Activated B cell treated with CpG ODN at 0.5 μM for 24 hours (primary cell): Measurements from ENCODE around the gene FOXP1. TPM values are rescaled to one million over a fixed set of nuclear protein-coding genes. Genes with fewer than 3 reads are reported as not detected.

Source experiments
- ATAC-seq: fragments of 200-7000 bp; cut with Tn5 transposase; one replicate; pipeline ENCODE4 v1.10.0; 2021; ENCODE audit warnings: low read depth, mild to moderate bottlenecking, moderate library complexity
- CTCF ChIA-PET: fragments of 350-600 bp; sonication (Branson Sonifier 250); formaldehyde crosslinking; loops from one replicate; lab custom pipeline; 2021; ENCODE audit warnings: antibody characterized with exemption; lab: Charles Lee
- POLR2A ChIA-PET: fragments of 350-600 bp; sonication (Branson Sonifier 250); formaldehyde crosslinking; loops from one replicate; lab custom pipeline; 2021; ENCODE audit warnings: antibody characterized with exemption; lab: Charles Lee
- DNase-seq: peaks from one replicate; pipeline ENCODE4 v3.0.0; 2022
- H3K27ac Mint-ChIP-seq: one replicate; pipeline ENCODE4 v1.8.0; 2020; ENCODE audit warnings: mixed read lengths
- H3K27me3 Mint-ChIP-seq: one replicate; pipeline ENCODE4 v1.8.0; 2021; ENCODE audit warnings: mixed read lengths
- H3K36me3 Mint-ChIP-seq: one replicate; pipeline ENCODE4 v1.8.0; 2021; ENCODE audit warnings: low read depth, mixed read lengths
- H3K4me1 Mint-ChIP-seq: one replicate; pipeline ENCODE4 v1.8.0; 2021; ENCODE audit warnings: mixed read lengths
- H3K4me3 Mint-ChIP-seq: one replicate; pipeline ENCODE4 v1.8.0; 2020; ENCODE audit warnings: mild to moderate bottlenecking, mixed read lengths
- H3K9me3 Mint-ChIP-seq: one replicate; pipeline ENCODE4 v1.8.0; 2020; ENCODE audit warnings: mixed read lengths
- intact Hi-C: fragments of 100-400 bp; cut with micrococcal nuclease; formaldehyde crosslinking; loops from one replicate; pipeline ENCODE4 v1.15.1; 2024
- total RNA-seq: library from RNA; stranded (reverse); gene quantifications from 2 replicates; pipeline ENCODE4 v1.2.3, GENCODE V29; 2022
- TF ChIP-seq, protein P1 (sequence below): fragments of 200-600 bp; IDR thresholded peaks from one replicate; pipeline ENCODE4 v1.8.0; 2022; ENCODE audit warnings: antibody characterized with exemption, mild to moderate bottlenecking

FOXP1 gene
- total RNA-seq, 1 donor from 2014 or later, result 563 TPM

DNA sequence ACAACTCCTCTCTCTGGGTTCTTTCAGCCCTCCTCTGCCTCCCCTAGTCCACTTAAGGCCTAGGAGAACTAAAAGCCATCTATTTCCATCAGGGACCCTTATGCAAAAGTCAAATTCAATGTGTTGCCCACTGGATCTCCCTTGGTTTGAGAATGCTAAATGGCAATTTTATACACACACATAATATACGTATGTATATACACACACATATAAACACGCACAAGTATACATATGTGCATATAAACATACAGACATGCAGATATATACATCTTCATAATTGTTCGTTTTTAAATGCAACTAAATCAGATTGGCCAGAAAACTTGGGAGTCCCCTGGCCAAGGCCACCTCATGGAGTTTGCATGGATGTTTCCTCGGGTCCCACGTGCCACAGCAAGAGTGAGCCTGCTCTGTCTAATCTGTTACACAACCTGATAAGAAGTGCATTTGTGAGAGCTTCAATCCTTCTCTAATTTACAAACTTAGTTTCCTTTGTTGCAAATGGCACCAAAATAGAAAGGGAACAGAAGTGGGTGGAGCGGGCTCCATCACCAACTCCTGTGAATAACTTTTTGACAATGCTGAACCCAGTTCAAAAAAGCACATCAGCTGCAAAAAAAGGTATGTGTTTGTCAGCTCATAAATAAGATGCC, 84.2 kb downstream of the FOXP1 start:
- no peak overlapping the region for H3K4me3 Mint-ChIP-seq
- DNase-seq (no peak), ATAC-seq (no peak)
- ChIA-PET POLR2A (interaction anchor here (0.6 kb wide), 2 partner anchors 12 to 84 kb away, joined by 5 to 10 read pairs; partner anchors contain the start of gene FOXP1), CTCF (no interaction called here)
- peak overlapping the region; percentile 9 for H3K27ac Mint-ChIP-seq
- peaks cover 3% of the 10 kb centered on the region for H3K36me3 Mint-ChIP-seq
- TF ChIP-seq, protein P1, sequence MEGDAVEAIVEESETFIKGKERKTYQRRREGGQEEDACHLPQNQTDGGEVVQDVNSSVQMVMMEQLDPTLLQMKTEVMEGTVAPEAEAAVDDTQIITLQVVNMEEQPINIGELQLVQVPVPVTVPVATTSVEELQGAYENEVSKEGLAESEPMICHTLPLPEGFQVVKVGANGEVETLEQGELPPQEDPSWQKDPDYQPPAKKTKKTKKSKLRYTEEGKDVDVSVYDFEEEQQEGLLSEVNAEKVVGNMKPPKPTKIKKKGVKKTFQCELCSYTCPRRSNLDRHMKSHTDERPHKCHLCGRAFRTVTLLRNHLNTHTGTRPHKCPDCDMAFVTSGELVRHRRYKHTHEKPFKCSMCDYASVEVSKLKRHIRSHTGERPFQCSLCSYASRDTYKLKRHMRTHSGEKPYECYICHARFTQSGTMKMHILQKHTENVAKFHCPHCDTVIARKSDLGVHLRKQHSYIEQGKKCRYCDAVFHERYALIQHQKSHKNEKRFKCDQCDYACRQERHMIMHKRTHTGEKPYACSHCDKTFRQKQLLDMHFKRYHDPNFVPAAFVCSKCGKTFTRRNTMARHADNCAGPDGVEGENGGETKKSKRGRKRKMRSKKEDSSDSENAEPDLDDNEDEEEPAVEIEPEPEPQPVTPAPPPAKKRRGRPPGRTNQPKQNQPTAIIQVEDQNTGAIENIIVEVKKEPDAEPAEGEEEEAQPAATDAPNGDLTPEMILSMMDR, result no peak
- no peaks in the 10 kb centered on the region for H3K9me3 Mint-ChIP-seq
- intact Hi-C loops, result no loop called here
- H3K4me1 Mint-ChIP-seq, result peaks cover 81% of the 10 kb centered on the region
- H3K27me3 Mint-ChIP-seq, result no peaks in the 10 kb centered on the region

DNA sequence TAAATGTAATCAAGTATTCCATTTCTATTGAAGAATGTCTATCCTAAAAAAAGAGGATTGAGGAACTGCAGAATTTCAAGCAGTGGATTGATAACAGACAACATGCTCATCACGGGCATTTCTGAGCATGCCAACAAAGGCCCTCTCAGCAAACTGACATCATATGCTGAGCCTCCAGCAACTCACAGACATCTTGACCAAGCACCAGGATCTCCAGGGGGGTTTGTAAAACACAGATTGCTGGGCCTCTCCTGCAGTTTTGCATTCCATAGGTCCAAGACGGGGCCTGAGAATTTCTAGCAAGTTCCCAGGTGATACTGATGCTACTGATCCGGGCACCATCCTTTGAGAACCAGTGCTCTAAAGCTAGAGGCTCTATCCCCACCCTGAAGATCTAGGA, 85.0 kb downstream of the FOXP1 start:
- CTCF ChIA-PET, result interaction anchor here (0.7 kb wide), 1 partner anchor 146 kb away, joined by 3 read pairs; no protein-coding TSS in a partner anchor
- H3K4me1 Mint-ChIP-seq, result peaks cover 78% of the 10 kb centered on the region
- peaks cover 3% of the 10 kb centered on the region for H3K36me3 Mint-ChIP-seq
- POLR2A ChIA-PET, result interaction anchor here (0.6 kb wide), 1 partner anchor 13 kb away, joined by 5 read pairs; no protein-coding TSS in a partner anchor
- no peaks in the 10 kb centered on the region for H3K27me3 Mint-ChIP-seq
- TF ChIP-seq, protein P1, result no peak
- ATAC-seq, result no peak
- no peak overlapping the region for H3K4me3 Mint-ChIP-seq
- H3K9me3 Mint-ChIP-seq, result no peaks in the 10 kb centered on the region
- peak overlapping the region; percentile 24 for H3K27ac Mint-ChIP-seq
- intact Hi-C loops, result no loop called here
- DNase-seq, result no peak

DNA sequence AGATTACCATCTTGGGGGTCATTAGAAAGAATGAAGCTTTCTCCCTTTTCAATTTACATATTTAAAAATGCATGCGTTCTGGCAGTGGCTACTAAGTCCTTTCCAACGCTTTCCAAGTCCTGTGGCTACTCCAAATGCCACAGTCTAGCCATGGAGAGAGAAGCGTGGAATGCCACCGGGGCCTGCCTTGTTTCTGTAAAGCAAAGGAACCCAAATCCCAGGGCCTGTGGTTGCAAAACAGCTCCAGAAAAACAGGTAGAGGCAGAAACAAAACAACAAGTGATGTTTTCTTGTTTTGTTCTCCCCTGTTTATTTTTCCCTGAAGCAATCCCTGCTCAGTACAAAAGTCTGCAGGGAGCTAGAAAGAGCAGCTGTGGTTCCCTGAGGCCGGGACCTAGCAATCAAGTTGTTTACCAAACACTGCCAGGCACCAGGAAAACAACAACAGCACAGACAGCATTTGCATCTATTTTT, 85.5 kb downstream of the FOXP1 start:
- H3K27ac Mint-ChIP-seq, result peak overlapping the region; percentile 24
- no peak for DNase-seq
- no peaks in the 10 kb centered on the region for H3K9me3 Mint-ChIP-seq
- ATAC-seq, result no peak
- TF ChIP-seq, protein P1, result no peak
- POLR2A ChIA-PET, result no interaction called here
- intact Hi-C loops, result no loop called here
- no peak overlapping the region for H3K4me3 Mint-ChIP-seq
- CTCF ChIA-PET, result interaction anchor here (0.7 to 1.4 kb wide), 2 partner anchors 13 to 145 kb away, joined by 3 read pairs; no protein-coding TSS in a partner anchor
- no peaks in the 10 kb centered on the region for H3K27me3 Mint-ChIP-seq
- H3K36me3 Mint-ChIP-seq, result peaks cover 6% of the 10 kb centered on the region
- H3K4me1 Mint-ChIP-seq, result peaks cover 78% of the 10 kb centered on the region

DNA sequence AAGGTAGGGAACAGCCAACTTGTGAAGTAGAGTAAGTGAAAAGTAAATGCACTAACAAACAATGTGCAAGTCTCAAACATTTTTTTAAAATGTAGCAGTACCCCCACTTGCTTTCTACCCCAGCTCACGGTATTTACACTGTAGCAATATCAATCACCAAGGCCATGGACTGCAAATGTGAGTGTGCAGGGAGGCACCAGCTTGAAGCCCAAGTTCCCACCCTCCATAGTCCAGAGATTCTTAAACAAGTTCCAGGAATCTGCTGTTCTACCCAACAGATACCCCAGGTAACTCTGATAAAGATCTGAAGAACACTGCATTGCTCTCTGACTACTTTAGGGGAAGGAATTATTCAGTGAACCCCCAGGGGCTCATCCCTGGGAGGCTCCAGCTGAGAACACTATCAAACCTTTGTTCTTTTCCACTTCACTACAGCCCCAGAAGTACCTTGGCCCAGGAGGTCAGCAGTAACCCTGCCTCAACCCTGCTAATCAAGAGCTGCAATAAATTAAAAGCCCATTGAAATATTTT, 86.1 kb downstream of the FOXP1 start:
- Mint-ChIP-seq H3K4me3 (no peak overlapping the region), H3K4me1 (peaks cover 78% of the 10 kb centered on the region), H3K9me3 (no peaks in the 10 kb centered on the region), H3K36me3 (peaks cover 12% of the 10 kb centered on the region), H3K27ac (peak overlapping the region; percentile 37), H3K27me3 (no peaks in the 10 kb centered on the region)
- TF ChIP-seq, protein P1, result no peak
- ATAC-seq (no peak), DNase-seq (no peak)
- intact Hi-C loops, result no loop called here
- ChIA-PET CTCF (interaction anchor here (1.4 kb wide), 1 partner anchor 14 kb away, joined by 3 read pairs; no protein-coding TSS in a partner anchor), POLR2A (interaction anchor here (1.4 kb wide), 1 partner anchor 54 kb away, joined by 4 read pairs; no protein-coding TSS in a partner anchor)
